HEK293T (cell line): ENCODE data around the gene NFATC1.

Source experiments
- CTCF ChIA-PET: fragments of 350-600 bp; formaldehyde crosslinking; extraction: SDS; loops from one replicate; lab custom pipeline; 2021; ENCODE audit warnings: antibody characterized with exemption, inconsistent platforms; lab: Yijun Ruan, JAX
- POLR2A ChIA-PET: fragments of 350-600 bp; formaldehyde crosslinking; extraction: SDS; loops from one replicate; lab custom pipeline; 2020; ENCODE audit warnings: antibody characterized with exemption, inconsistent platforms; lab: Yijun Ruan, JAX
- DNase-seq: peaks from one replicate; pipeline ENCODE4 v3.0.0; 2012; ENCODE audit warnings: mixed read lengths; ENCODE audit errors: extremely low spot score
- ARNT ChIP-seq: fragments of 450-650 bp; IDR thresholded peaks from 2 replicates; pipeline ENCODE4 v1.6.1; 2017; ENCODE audit warnings: mild to moderate bottlenecking
- BHLHE40 ChIP-seq: fragments of 450-650 bp; IDR thresholded peaks from 2 replicates; pipeline ENCODE4 v1.6.1; 2016; ENCODE audit warnings: mild to moderate bottlenecking, moderate library complexity, borderline replicate concordance
- CTBP1 ChIP-seq: fragments of 450-650 bp; IDR thresholded peaks from 2 replicates; pipeline ENCODE4 v1.6.1; 2016; ENCODE audit warnings: borderline replicate concordance
- ELF4 ChIP-seq: fragments of 450-650 bp; IDR thresholded peaks from 2 replicates; pipeline ENCODE4 v1.6.1; 2017; ENCODE audit warnings: antibody characterized with exemption
- FOXA1 ChIP-seq: fragments of 450-650 bp; IDR thresholded peaks from 2 replicates; pipeline ENCODE4 v1.6.1; 2016; ENCODE audit warnings: mild to moderate bottlenecking
- FOXK2 ChIP-seq: fragments of 450-650 bp; IDR thresholded peaks from 2 replicates; pipeline ENCODE4 v1.6.1; 2016; ENCODE audit warnings: mild to moderate bottlenecking
- FOXM1 ChIP-seq: fragments of 450-650 bp; IDR thresholded peaks from 2 replicates; pipeline ENCODE4 v1.6.1; 2017; ENCODE audit warnings: mild to moderate bottlenecking, borderline replicate concordance
- HDGF ChIP-seq: fragments of 450-650 bp; IDR thresholded peaks from 2 replicates; pipeline ENCODE4 v1.6.1; 2017; ENCODE audit warnings: antibody characterized with exemption, borderline replicate concordance
- L3MBTL2 ChIP-seq: fragments of 450-650 bp; conservative IDR thresholded peaks from 2 replicates; pipeline ENCODE4 v1.6.1; 2016; ENCODE audit warnings: mild to moderate bottlenecking
- LEF1 ChIP-seq: fragments of 450-650 bp; IDR thresholded peaks from 2 replicates; pipeline ENCODE4 v1.6.1; 2017; ENCODE audit warnings: mild to moderate bottlenecking, borderline replicate concordance
- NFRKB ChIP-seq: fragments of 450-650 bp; IDR thresholded peaks from 2 replicates; pipeline ENCODE4 v1.6.1; 2016; ENCODE audit warnings: mild to moderate bottlenecking, moderate library complexity
- SP1 ChIP-seq: fragments of 450-650 bp; IDR thresholded peaks from 2 replicates; pipeline ENCODE4 v1.6.1; 2017
- SUZ12 ChIP-seq: fragments of 450-650 bp; IDR thresholded peaks from 2 replicates; pipeline ENCODE4 v1.6.1; 2016; ENCODE audit warnings: mild to moderate bottlenecking
- TARDBP ChIP-seq: fragments of 450-650 bp; IDR thresholded peaks from 2 replicates; pipeline ENCODE4 v1.6.1; 2016
- ZNF384 ChIP-seq: fragments of 450-650 bp; IDR thresholded peaks from 2 replicates; pipeline ENCODE4 v1.6.1; 2016
- TF ChIP-seq, protein P1 (sequence below): fragments of 450-650 bp; IDR thresholded peaks from 2 replicates; pipeline ENCODE4 v1.6.1; 2016

NFATC1 gene

GRCh38 chr18:79506191-79507075 is 110.7 kb downstream of the NFATC1 start:
- no peak for DNase-seq
- ChIA-PET POLR2A (no interaction called here), CTCF (no interaction called here)
- no peak for TF ChIP-seq SP1

DNA sequence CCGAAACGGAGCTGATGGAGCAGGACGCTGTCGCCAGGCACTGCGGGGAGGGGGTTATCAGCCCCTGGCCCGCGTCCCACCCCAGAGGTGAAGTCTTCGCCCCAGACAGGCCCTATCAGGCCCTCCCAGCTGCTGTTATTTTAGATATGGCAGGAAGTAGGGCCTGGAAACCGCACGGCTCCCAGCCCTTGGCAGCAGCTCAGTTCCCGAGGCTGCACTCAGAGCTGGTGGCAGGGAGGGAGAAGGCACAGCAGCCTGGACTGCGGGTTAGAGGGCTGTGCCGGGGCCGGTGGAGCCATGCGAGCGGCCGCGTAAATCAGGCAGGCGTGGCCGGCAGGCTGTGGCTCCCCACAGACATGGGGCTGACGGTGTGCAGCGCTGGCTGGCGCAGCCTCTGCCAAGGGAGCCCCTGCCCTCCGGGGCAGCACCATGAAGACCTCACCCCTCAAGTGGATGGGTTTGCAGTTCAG is 111.4 kb downstream of the NFATC1 start:
- TF ChIP-seq LEF1 (no peak), SUZ12 (no peak), NFRKB (no peak), SP1 (no peak), L3MBTL2 (no peak), FOXA1 (no peak)
- POLR2A ChIA-PET: no interaction called here
- DNase-seq: no peak
- CTCF ChIA-PET: no interaction called here

DNA sequence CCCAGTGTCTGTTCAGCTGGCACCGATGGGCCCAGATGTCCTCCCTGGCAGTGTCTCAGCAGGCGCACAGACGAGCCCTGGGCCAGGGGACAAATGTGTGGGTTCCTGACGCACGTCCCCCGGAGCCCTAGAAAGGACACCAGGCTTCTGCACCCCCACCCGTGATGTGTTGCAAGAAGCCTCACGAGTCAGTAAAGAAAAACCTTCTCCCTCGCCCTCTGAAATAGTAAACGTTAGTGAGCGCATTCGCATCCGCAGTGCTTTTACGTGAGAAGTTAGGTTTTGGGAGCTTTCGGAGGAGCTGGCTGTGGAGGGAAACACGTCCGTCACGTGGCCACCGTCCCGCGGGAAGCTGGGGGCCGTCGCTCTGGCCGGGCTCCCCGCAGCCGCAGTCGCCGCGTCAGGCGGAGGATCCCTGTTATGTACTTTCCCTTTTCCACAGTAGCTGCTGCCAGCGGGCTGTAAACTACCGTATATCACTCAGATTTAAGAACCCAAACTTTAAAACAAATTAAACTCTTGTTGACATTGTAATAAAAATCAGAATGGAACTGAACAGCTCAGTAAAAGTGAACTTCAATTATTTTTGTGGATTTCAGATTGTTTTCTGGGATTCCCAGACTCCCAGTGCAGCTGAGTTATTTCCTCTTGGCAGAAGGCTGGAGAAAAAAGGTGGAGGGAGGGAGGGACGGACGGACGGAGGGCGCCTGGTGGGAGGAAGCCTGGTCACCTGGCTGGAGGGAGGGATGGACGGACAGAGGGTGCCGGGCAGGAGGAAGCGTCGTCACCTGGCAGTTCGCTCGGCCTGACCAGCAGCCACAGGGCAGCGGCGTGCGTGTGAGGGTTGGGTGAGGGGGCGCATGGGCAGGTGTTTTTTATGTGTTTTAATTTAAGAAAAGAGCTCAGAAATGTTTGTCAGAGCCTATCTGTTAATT is 112.1 kb downstream of the NFATC1 start:
- no peak for DNase-seq
- TF ChIP-seq SUZ12 (no peak), CTBP1 (no peak), TARDBP (no peak), FOXA1 (no peak), SP1 (no peak), ZNF384 (no peak), FOXM1 (no peak), NFRKB (no peak), FOXK2 (no peak), L3MBTL2 (no peak), ELF4 (no peak), BHLHE40 (no peak), HDGF (no peak), LEF1 (no peak), ARNT (no peak)
- TF ChIP-seq, protein P1, sequence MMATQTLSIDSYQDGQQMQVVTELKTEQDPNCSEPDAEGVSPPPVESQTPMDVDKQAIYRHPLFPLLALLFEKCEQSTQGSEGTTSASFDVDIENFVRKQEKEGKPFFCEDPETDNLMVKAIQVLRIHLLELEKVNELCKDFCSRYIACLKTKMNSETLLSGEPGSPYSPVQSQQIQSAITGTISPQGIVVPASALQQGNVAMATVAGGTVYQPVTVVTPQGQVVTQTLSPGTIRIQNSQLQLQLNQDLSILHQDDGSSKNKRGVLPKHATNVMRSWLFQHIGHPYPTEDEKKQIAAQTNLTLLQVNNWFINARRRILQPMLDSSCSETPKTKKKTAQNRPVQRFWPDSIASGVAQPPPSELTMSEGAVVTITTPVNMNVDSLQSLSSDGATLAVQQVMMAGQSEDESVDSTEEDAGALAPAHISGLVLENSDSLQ: no peak
- ChIA-PET CTCF (no interaction called here), POLR2A (no interaction called here)

DNA sequence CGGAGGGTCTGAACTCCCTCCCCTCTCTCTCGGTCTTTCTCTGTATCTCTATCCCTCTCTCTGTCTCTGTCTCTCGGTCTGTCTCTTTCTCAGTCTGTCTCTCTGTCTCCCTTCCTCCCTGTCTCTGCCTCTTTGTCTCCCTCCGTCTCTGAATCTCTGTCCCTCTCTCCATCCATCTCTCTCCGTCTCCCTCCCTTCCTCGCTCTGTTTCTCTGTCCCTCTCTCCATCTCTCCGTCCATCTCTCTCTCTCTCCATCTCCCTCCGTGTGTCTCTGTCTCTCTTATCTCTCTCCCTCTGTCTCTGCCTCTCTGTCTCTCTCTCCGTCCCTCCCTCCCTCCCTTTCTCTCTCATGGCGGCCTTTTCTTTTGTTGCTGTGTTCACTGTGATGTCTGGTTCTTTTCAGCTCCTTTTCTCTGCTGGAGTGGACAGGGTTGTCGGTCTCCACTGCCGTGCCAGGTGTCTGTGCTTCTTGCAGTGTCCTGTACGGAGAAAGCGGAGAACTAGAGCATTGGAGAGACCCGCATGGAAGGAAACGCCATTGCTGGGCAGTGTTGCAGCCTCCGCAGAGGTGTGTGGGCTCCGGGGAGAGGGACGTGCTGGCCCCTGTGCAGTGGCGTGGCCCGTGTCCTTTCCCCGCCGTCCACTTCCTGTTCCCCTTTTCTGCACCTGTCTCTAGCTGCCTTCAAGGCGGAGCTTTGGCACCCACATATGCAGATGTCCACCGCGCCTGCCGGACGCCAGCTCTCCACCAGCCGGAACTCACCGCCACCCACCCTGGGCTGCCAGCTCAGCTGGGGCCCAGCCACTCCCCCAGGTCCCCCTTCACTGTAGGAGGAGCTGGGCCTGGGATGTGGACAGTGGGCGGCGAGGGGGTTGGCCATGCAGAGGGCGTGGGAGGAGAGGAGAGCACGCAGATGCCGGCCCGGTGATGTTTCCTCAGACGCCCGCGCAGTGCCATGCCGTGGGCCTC is 113.1 kb downstream of the NFATC1 start:
- ChIA-PET POLR2A (no interaction called here), CTCF (no interaction called here)
- TF ChIP-seq NFRKB (no peak), SUZ12 (no peak), L3MBTL2 (no peak), FOXA1 (no peak), CTBP1 (no peak), HDGF (no peak), LEF1 (no peak), ARNT (no peak), SP1 (no peak), BHLHE40 (no peak), ZNF384 (no peak)
- TF ChIP-seq, protein P1: no peak
- no peak for DNase-seq

DNA sequence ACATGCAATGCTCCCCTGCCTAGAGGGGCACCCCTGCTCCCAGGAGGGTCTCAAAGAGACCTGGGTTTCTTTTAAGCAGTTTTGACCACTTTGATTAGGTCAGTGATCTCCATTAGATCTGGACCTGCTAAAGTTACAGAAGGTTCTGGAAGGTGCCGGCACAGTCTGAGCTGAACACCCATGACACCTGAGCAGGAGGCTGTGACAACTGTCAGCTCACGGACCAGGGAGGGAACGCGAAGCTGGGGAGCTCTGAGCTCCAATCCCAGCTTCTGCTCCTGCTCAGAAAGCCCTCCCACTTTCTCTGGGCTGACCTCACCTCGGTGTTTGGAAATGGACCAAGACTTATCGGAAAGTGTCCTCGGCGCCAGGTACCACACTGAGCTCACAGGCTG is 113.8 kb downstream of the NFATC1 start:
- no peak for DNase-seq
- no peak for TF ChIP-seq SP1
- TF ChIP-seq L3MBTL2: no peak
- TF ChIP-seq, protein P1: no peak
- TF ChIP-seq ARNT: no peak
- no peak for TF ChIP-seq NFRKB
- TF ChIP-seq ZNF384: no peak
- no peak for TF ChIP-seq TARDBP
- TF ChIP-seq FOXA1: no peak
- TF ChIP-seq FOXM1: no peak
- no peak for TF ChIP-seq BHLHE40
- no peak for TF ChIP-seq LEF1
- TF ChIP-seq FOXK2: no peak
- no peak for TF ChIP-seq ELF4
- no peak for TF ChIP-seq CTBP1
- TF ChIP-seq SUZ12: no peak
- TF ChIP-seq HDGF: no peak
- ChIA-PET POLR2A (no interaction called here), CTCF (no interaction called here)
